ENCODE measurements around the gene TNMD.
"Not testable (repeated sequence)": the region's sequence is repeated elsewhere in the genome, so short reads cannot be mapped to it uniquely, and the experiment has no call there.

The TNMD gene

GRCh38 chrX:100584611-100585010 is at the start of gene TNMD:
TNMD (plus strand) TSS chrX:100584936; CDS start chrX:100585019, 83 bp downstream.
- no peak for DNase-seq

GRCh38 chrX:100565534-100565933 is 19.2 kb upstream of the TNMD start:
- not testable (repeated sequence) for DNase-seq

GRCh38 chrX:100586747-100587146 is 2.0 kb downstream of the TNMD start:
- no peak for DNase-seq

GRCh38 chrX:100587861-100588260 is 3.1 kb downstream of the TNMD start:
- DNase-seq, result no peak

- no peak for DNase-seq
These were observed 6.7 kb downstream of the TNMD start for GRCh38 chrX:100591256-100592051.

GRCh38 chrX:100593126-100593525 is 8.4 kb downstream of the TNMD start:
- no peak for DNase-seq

- DNase-seq, result no peak
These were observed 8.8 kb downstream of the TNMD start for GRCh38 chrX:100593581-100593980.

GRCh38 chrX:100596601-100597000 is 11.9 kb downstream of the TNMD start:
- DNase-seq, result no peak

GRCh38 chrX:100599456-100599855 is 14.7 kb downstream of the TNMD start:
- no peak for DNase-seq

GRCh38 chrX:100600340-100600739 is 15.6 kb downstream of the TNMD start:
- DNase-seq, result no peak

- DNase-seq, result no peak
These were observed 16.0 kb downstream of the TNMD start for GRCh38 chrX:100600758-100601157.

GRCh38 chrX:100606753-100607152 is 22.0 kb downstream of the TNMD start:
- no peak for DNase-seq

GRCh38 chrX:100609591-100609990 is 24.9 kb downstream of the TNMD start:
- DNase-seq, result no peak

GRCh38 chrX:100611951-100612350 is 27.2 kb downstream of the TNMD start:
- DNase-seq, result no peak

- DNase-seq, result no peak
These were observed 30.3 kb downstream of the TNMD start for GRCh38 chrX:100615005-100615404.

GRCh38 chrX:100623001-100623400 is 38.3 kb downstream of the TNMD start:
- DNase-seq, result no peak

- DNase-seq, result no peak
These were observed 41.3 kb downstream of the TNMD start for GRCh38 chrX:100625985-100626491.

GRCh38 chrX:100635040-100635439 is 50.3 kb downstream of the TNMD start:
- no peak for DNase-seq

- no peak for DNase-seq
These were observed 51.2 kb downstream of the TNMD start for GRCh38 chrX:100635989-100636320.

- DNase-seq, result no peak
These were observed 51.7 kb downstream of the TNMD start, which contains the start of gene TSPAN6 for GRCh38 chrX:100636321-100636991. TSPAN6 (minus strand) TSS chrX:100636806; CDS start chrX:100636694, 112 bp downstream.

- DNase-seq, result no peak
These were observed 57.6 kb downstream of the TNMD start for GRCh38 chrX:100642290-100642689.

- DNase-seq, result no peak
These were observed 58.5 kb downstream of the TNMD start for GRCh38 chrX:100643212-100643611.

GRCh38 chrX:100643956-100644860 is 59.5 kb downstream of the TNMD start, which contains the start of gene SRPX2:
SRPX2 (plus strand) TSS chrX:100644199; CDS start chrX:100646323, 2,124 bp downstream.
- DNase-seq, result no peak

Measured in NCI-H187 (cell line).